A673 (cell line): ENCODE measurements around the gene RAB3IL1.

Source experiments
- EZH2 ChIP-seq: fragments of 200-600 bp; sonication (generic); IDR thresholded peaks from 2 replicates; pipeline ENCODE4 v1.6.1; 2017; ENCODE audit warnings: borderline replicate concordance, low read depth, mild to moderate bottlenecking, mixed read lengths, antibody characterized with exemption, low read length; ENCODE audit not compliant: poor library complexity, severe bottlenecking
- TF ChIP-seq, protein P1 (sequence below): fragments of 300-800, 200-600 bp; sonication (generic); conservative IDR thresholded peaks from 2 replicates; pipeline ENCODE4 v1.5.1; 2017; ENCODE audit warnings: low read depth, mild to moderate bottlenecking, antibody characterized with exemption, low read length, moderate library complexity, mixed read lengths

DNA sequence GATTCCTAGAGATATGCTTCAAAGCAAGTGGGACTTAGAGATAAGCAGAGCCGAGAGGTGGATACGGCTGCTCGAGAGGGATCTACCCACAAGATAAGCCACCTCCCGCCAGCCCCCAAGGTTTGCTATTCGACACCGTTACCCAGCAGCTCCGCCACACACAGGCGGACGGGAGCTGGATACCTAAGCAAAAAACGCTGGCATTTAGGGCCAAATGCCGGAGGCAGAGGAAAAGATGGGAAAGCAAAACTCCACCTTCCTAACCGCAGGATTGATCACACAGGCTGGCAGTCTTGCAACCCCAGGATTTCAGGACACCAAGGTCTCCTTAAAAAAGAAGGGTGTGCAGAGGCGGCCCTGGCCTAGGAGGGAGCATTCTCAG is 49.4 kb upstream of the RAB3IL1 start:
- TF ChIP-seq, protein P1, sequence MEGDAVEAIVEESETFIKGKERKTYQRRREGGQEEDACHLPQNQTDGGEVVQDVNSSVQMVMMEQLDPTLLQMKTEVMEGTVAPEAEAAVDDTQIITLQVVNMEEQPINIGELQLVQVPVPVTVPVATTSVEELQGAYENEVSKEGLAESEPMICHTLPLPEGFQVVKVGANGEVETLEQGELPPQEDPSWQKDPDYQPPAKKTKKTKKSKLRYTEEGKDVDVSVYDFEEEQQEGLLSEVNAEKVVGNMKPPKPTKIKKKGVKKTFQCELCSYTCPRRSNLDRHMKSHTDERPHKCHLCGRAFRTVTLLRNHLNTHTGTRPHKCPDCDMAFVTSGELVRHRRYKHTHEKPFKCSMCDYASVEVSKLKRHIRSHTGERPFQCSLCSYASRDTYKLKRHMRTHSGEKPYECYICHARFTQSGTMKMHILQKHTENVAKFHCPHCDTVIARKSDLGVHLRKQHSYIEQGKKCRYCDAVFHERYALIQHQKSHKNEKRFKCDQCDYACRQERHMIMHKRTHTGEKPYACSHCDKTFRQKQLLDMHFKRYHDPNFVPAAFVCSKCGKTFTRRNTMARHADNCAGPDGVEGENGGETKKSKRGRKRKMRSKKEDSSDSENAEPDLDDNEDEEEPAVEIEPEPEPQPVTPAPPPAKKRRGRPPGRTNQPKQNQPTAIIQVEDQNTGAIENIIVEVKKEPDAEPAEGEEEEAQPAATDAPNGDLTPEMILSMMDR, result no peak
- TF ChIP-seq EZH2, result no peak
